ENCODE measurements around the gene LRRC52. TPM values are rescaled to one million over a fixed set of nuclear protein-coding genes. Genes with fewer than 3 reads are reported as not detected.

The LRRC52 gene
- total RNA-seq, 2 donors from 2014 or later, result not detected

- no peak overlapping the region for H3K27ac ChIP-seq
- no peaks in the 10 kb centered on the region for H3K9me3 ChIP-seq
- H3K4me1 ChIP-seq (replicated peaks), result no peaks in the 10 kb centered on the region
- no peaks in the 10 kb centered on the region for H3K36me3 ChIP-seq
- WGBS, result 87% methylated on average over 6 of the region's 6 CpGs
- TF ChIP-seq CTCF (IDR thresholded peaks at IDR 0.05) (no peak), POLR2A (IDR thresholded peaks at IDR 0.05) (no peak), POLR2AphosphoS5 (IDR thresholded peaks at IDR 0.05) (no peak)
- H3K4me3 ChIP-seq, result no peak overlapping the region
- H3K27me3 ChIP-seq (replicated peaks; ENCODE audit: insufficient read depth), result no peaks in the 10 kb centered on the region
- DNase-seq (ENCODE audit: low spot score), result no peak
- intact Hi-C loops (cut with DNase I), result no loop called here
Observed at GRCh38 chr1:165542015-165542631, 1.7 kb upstream of the LRRC52 start.

- no peak for TF ChIP-seq POLR2A (IDR thresholded peaks at IDR 0.05)
- no peak for TF ChIP-seq CTCF (IDR thresholded peaks at IDR 0.05)
- no peak for TF ChIP-seq POLR2AphosphoS5 (IDR thresholded peaks at IDR 0.05)
- 0% methylated on average over 1 of the region's 1 CpG for WGBS
- DNase-seq (ENCODE audit: low spot score), result no peak
Observed at GRCh38 chr1:165542647-165543046, 1.2 kb upstream of the LRRC52 start.

GRCh38 chr1:165544996-165545395, 1.2 kb downstream of the LRRC52 start:
- no peaks in the 10 kb centered on the region for H3K4me1 ChIP-seq (replicated peaks)
- intact Hi-C loops (cut with DNase I), result no loop called here
- no peak for DNase-seq (ENCODE audit: low spot score)

More at GRCh38 chr1:165542647-165543046, 1.2 kb upstream of the LRRC52 start:
- intact Hi-C loops (cut with DNase I), result no loop called here
- Histone ChIP-seq H3K4me1 (replicated peaks) (no peaks in the 10 kb centered on the region), H3K4me3 (no peak overlapping the region), H3K27me3 (replicated peaks; ENCODE audit: insufficient read depth) (no peaks in the 10 kb centered on the region), H3K9me3 (no peaks in the 10 kb centered on the region), H3K27ac (no peak overlapping the region), H3K36me3 (no peaks in the 10 kb centered on the region)

GRCh38 chr1:165545974-165546373, 2.2 kb downstream of the LRRC52 start:
- WGBS, result 51% methylated on average over 2 of the region's 2 CpGs
- Histone ChIP-seq H3K4me1 (replicated peaks) (no peaks in the 10 kb centered on the region), H3K9me3 (no peaks in the 10 kb centered on the region), H3K27ac (no peak overlapping the region), H3K27me3 (replicated peaks; ENCODE audit: insufficient read depth) (no peaks in the 10 kb centered on the region), H3K36me3 (no peaks in the 10 kb centered on the region), H3K4me3 (no peak overlapping the region)
- no peak for DNase-seq (ENCODE audit: low spot score)
- intact Hi-C loops (cut with DNase I), result no loop called here
- no peak for TF ChIP-seq POLR2AphosphoS5 (IDR thresholded peaks at IDR 0.05)
- no peak for TF ChIP-seq POLR2A (IDR thresholded peaks at IDR 0.05)
- no peak for TF ChIP-seq CTCF (IDR thresholded peaks at IDR 0.05)

More at GRCh38 chr1:165544996-165545395, 1.2 kb downstream of the LRRC52 start:
- Histone ChIP-seq H3K9me3 (no peaks in the 10 kb centered on the region), H3K27me3 (replicated peaks; ENCODE audit: insufficient read depth) (no peaks in the 10 kb centered on the region), H3K27ac (no peak overlapping the region), H3K36me3 (no peaks in the 10 kb centered on the region), H3K4me3 (no peak overlapping the region)
- no peak for TF ChIP-seq POLR2A (IDR thresholded peaks at IDR 0.05)
- no peak for TF ChIP-seq POLR2AphosphoS5 (IDR thresholded peaks at IDR 0.05)
- TF ChIP-seq CTCF (IDR thresholded peaks at IDR 0.05), result no peak

GRCh38 chr1:165549973-165550372, 6.2 kb downstream of the LRRC52 start:
- TF ChIP-seq POLR2AphosphoS5 (IDR thresholded peaks at IDR 0.05), result no peak
- no peak for TF ChIP-seq POLR2A (IDR thresholded peaks at IDR 0.05)
- TF ChIP-seq CTCF (IDR thresholded peaks at IDR 0.05), result no peak
- intact Hi-C loops (cut with DNase I), result no loop called here
- Histone ChIP-seq H3K9me3 (no peaks in the 10 kb centered on the region), H3K4me1 (replicated peaks) (no peaks in the 10 kb centered on the region), H3K27me3 (replicated peaks; ENCODE audit: insufficient read depth) (no peaks in the 10 kb centered on the region), H3K27ac (no peak overlapping the region), H3K4me3 (no peak overlapping the region), H3K36me3 (no peaks in the 10 kb centered on the region)
- WGBS, result 72% methylated on average over 2 of the region's 2 CpGs
- DNase-seq (ENCODE audit: low spot score), result no peak
